Measurements from ENCODE around the gene FADS2.
A peak's percentile ranks its signal among the peaks of the same experiment; 100 is the strongest.

FADS2 gene

GRCh38 chr11:61911128-61911700 is 83.1 kb downstream of the FADS2 start:
- peak overlapping the region; percentile 89 to 94 (median 91) for H3K27ac Mint-ChIP-seq
- H3K36me3 Mint-ChIP-seq (ENCODE audit: low read depth): peaks cover 3% of the 10 kb centered on the region
- peaks cover 5% of the 10 kb centered on the region for H3K27me3 Mint-ChIP-seq (ENCODE audit: low read depth)
- no peaks in the 10 kb centered on the region for H3K9me3 Mint-ChIP-seq
- H3K4me3 Mint-ChIP-seq: peak overlapping the region in 1 of 3 experiments; percentile 58
- H3K4me1 Mint-ChIP-seq: peaks cover 54% of the 10 kb centered on the region
- no peak for TF ChIP-seq CTCF (IDR thresholded peaks at IDR 0.05; ENCODE audit: unreplicated experiment in 3 of 3)

GRCh38 chr11:61911701-61912529 is 83.8 kb downstream of the FADS2 start:
- H3K9me3 Mint-ChIP-seq: no peaks in the 10 kb centered on the region
- peaks cover 5% of the 10 kb centered on the region for H3K27me3 Mint-ChIP-seq (ENCODE audit: low read depth)
- H3K4me3 Mint-ChIP-seq: peak overlapping the region; percentile 26 to 58 (median 55)

GRCh38 chr11:61912530-61912898 is 84.4 kb downstream of the FADS2 start:
- Mint-ChIP-seq H3K36me3 (ENCODE audit: low read depth) (peaks cover 1% of the 10 kb centered on the region), H3K27me3 (ENCODE audit: low read depth) (peaks cover 5% of the 10 kb centered on the region), H3K27ac (peak overlapping the region; percentile 45 to 94 (median 84)), H3K9me3 (no peaks in the 10 kb centered on the region), H3K4me3 (peak overlapping the region in 2 of 3 experiments; percentile 2 to 13), H3K4me1 (peaks cover 54% of the 10 kb centered on the region)
- TF ChIP-seq CTCF (IDR thresholded peaks at IDR 0.05; ENCODE audit: unreplicated experiment in 3 of 3): no peak

More at GRCh38 chr11:61911701-61912529, 83.8 kb downstream of the FADS2 start:
- Mint-ChIP-seq H3K27ac (peak overlapping the region; percentile 89 to 94 (median 91)), H3K36me3 (ENCODE audit: low read depth) (peaks cover 3% of the 10 kb centered on the region), H3K4me1 (peaks cover 54% of the 10 kb centered on the region)
- no peak for TF ChIP-seq CTCF (IDR thresholded peaks at IDR 0.05; ENCODE audit: unreplicated experiment in 3 of 3)

- peak overlapping the region; percentile 64 to 94 (median 84) for H3K27ac Mint-ChIP-seq
- H3K4me3 Mint-ChIP-seq: peak overlapping the region in 2 of 3 experiments; percentile 75 to 87
- H3K4me1 Mint-ChIP-seq: peaks cover 60% of the 10 kb centered on the region
- no peak for TF ChIP-seq CTCF (IDR thresholded peaks at IDR 0.05; ENCODE audit: unreplicated experiment in 3 of 3)
- H3K36me3 Mint-ChIP-seq (ENCODE audit: low read depth): no peaks in the 10 kb centered on the region
- peaks cover 5% of the 10 kb centered on the region for H3K27me3 Mint-ChIP-seq (ENCODE audit: low read depth)
- no peaks in the 10 kb centered on the region for H3K9me3 Mint-ChIP-seq
Observed at GRCh38 chr11:61912991-61913698, 85.0 kb downstream of the FADS2 start.

- Mint-ChIP-seq H3K27ac (peak overlapping the region; percentile 64 to 94 (median 64)), H3K9me3 (no peaks in the 10 kb centered on the region), H3K4me3 (peak overlapping the region; percentile 56 to 87 (median 75)), H3K27me3 (ENCODE audit: low read depth) (peaks cover 11% of the 10 kb centered on the region), H3K4me1 (peaks cover 61% of the 10 kb centered on the region), H3K36me3 (ENCODE audit: low read depth) (no peaks in the 10 kb centered on the region)
- no peak for TF ChIP-seq CTCF (IDR thresholded peaks at IDR 0.05; ENCODE audit: unreplicated experiment in 3 of 3)
Observed at GRCh38 chr11:61913699-61914395, 85.7 kb downstream of the FADS2 start.

All from nephron (organoid).